Kidney epithelial cell (primary cell): ENCODE data around the gene WDR20. TPM values are rescaled to one million over a fixed set of nuclear protein-coding genes. Genes with fewer than 3 reads are reported as not detected.

Source experiments
- DNase-seq: peaks from one replicate; pipeline ENCODE4 v3.0.0-alpha.2; 2010; ENCODE audit warnings: low read depth
- H3K27me3 ChIP-seq: 2 replicates; pipeline ENCODE4 v1.6.0; 2011; ENCODE audit warnings: low read length; ENCODE audit not compliant: control insufficient read depth, insufficient read depth
- H3K36me3 ChIP-seq: 2 replicates; pipeline ENCODE4 v1.5.1; 2011; ENCODE audit warnings: low read length; ENCODE audit not compliant: control insufficient read depth, insufficient read depth
- H3K4me3 ChIP-seq: 2 replicates; pipeline ENCODE4 v1.5.1; 2011; ENCODE audit warnings: low read depth, mild to moderate bottlenecking, control low read depth, low read length
- CTCF ChIP-seq: IDR thresholded peaks from 2 replicates; pipeline ENCODE4 v1.5.1; 2011; ENCODE audit warnings: mild to moderate bottlenecking, moderate library complexity, low read length, control low read depth, inconsistent platforms; ENCODE audit not compliant: insufficient read depth, poor library complexity, severe bottlenecking
- total RNA-seq: library from RNA; depleted of rRNA; stranded (reverse); fragments of >200 nt; gene quantifications from 2 replicates; pipeline ENCODE4 v1.2.3, GENCODE V29; 2015

Gene WDR20
- total RNA-seq, 1 donor from 2014 or later = 14.0 TPM

- no peak for DNase-seq
- no peaks in the 10 kb centered on the region for H3K36me3 ChIP-seq
Observed at GRCh38 chr14:102256716-102257115, 117.0 kb downstream of the WDR20 start.

GRCh38 chr14:102258136-102258535, 118.4 kb downstream of the WDR20 start:
- H3K27me3 ChIP-seq = no peaks in the 10 kb centered on the region
- no peak overlapping the region for H3K4me3 ChIP-seq
- no peak for TF ChIP-seq CTCF
- no peaks in the 10 kb centered on the region for H3K36me3 ChIP-seq
- DNase-seq = no peak

More at GRCh38 chr14:102256716-102257115, 117.0 kb downstream of the WDR20 start:
- no peak for TF ChIP-seq CTCF
- H3K27me3 ChIP-seq = no peaks in the 10 kb centered on the region
- no peak overlapping the region for H3K4me3 ChIP-seq

Other genes with a start within 250 kb of the WDR20 start
- 783 and 852 TPM in 2 replicates for gene DYNC1H1, start 175.3 kb upstream of the WDR20 start, total RNA-seq
- gene HSP90AA1, start 52.9 kb upstream of the WDR20 start, total RNA-seq = 648 and 691 TPM in 2 replicates
- gene MOK, start 165.3 kb downstream of the WDR20 start, total RNA-seq = 5.1 and 6.4 TPM in 2 replicates
- 8.8 and 9.8 TPM in 2 replicates for gene ZNF839, start 179.8 kb downstream of the WDR20 start, total RNA-seq
- gene CINP, start 223.0 kb downstream of the WDR20 start, total RNA-seq = 32.6 and 33.7 TPM in 2 replicates
- 16.6 and 16.9 TPM in 2 replicates for gene TECPR2, start 223.0 kb downstream of the WDR20 start, total RNA-seq